IMR-90 (cell line): ENCODE results near the gene GFY.

ENCODE experiments used
- BHLHE40 ChIP-seq: fragments of 150-350 bp; IDR thresholded peaks from 2 replicates; pipeline ENCODE4 v1.6.1; 2016; ENCODE audit warnings: mild to moderate bottlenecking, low read depth, low read length
- CEBPB ChIP-seq: IDR thresholded peaks from 2 replicates; pipeline ENCODE4 v1.6.1; 2012; ENCODE audit warnings: low read depth, low read length, improper control_type of control experiment
- MAFK ChIP-seq: IDR thresholded peaks from 2 replicates; pipeline ENCODE4 v1.6.1; 2012; ENCODE audit warnings: low read depth, low read length, improper control_type of control experiment
- MXI1 ChIP-seq: IDR thresholded peaks from 2 replicates; pipeline ENCODE4 v1.6.1; 2012; ENCODE audit warnings: low read depth, mild to moderate bottlenecking, low read length, moderate library complexity, borderline replicate concordance
- POLR2A ChIP-seq: IDR thresholded peaks from 2 replicates; pipeline ENCODE4 v1.6.1; 2012; ENCODE audit warnings: mild to moderate bottlenecking, low read depth, low read length
- RAD21 ChIP-seq: IDR thresholded peaks from 2 replicates; pipeline ENCODE4 v1.6.1; 2012; ENCODE audit warnings: low read length, improper control_type of control experiment
- RCOR1 ChIP-seq: IDR thresholded peaks from 2 replicates; pipeline ENCODE4 v1.6.1; 2012; ENCODE audit warnings: mild to moderate bottlenecking, low read length, improper control_type of control experiment; ENCODE audit not compliant: insufficient replicate concordance
- SMC3 ChIP-seq: fragments of 150-350 bp; IDR thresholded peaks from 2 replicates; pipeline ENCODE4 v1.6.1; 2016; ENCODE audit warnings: low read depth, mild to moderate bottlenecking, antibody characterized with exemption, low read length, moderate library complexity
- TF ChIP-seq, protein P1 (sequence below): conservative IDR thresholded peaks from 2 replicates; pipeline ENCODE4 v1.5.1; 2012; ENCODE audit warnings: mild to moderate bottlenecking, low read depth, low read length, improper control_type of control experiment
- TF ChIP-seq, protein P2 (sequence below): fragments of 150-350 bp; IDR thresholded peaks from 2 replicates; pipeline ENCODE4 v1.6.1; 2017; ENCODE audit warnings: mild to moderate bottlenecking, antibody characterized with exemption, low read length, low read depth

DNA sequence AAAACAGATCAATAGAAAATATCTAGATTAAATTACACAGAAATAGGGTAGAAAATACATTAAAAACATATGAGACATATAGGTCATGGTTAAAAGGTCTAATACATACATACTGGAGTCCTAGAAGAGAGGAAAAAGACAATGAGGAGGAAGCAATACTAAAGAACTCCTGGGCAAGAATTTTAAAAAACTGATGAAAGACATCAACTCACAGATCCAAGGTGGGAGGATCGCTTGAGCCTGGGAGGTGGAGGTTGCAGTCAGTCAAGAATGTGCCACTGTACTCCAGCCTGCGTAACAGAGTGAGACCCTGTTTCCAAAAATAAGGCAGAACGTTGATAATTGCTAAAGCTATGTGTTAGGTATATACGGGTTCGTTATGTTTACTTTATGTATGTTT is 42.5 kb upstream of the GFY start:
- TF ChIP-seq, protein P1, sequence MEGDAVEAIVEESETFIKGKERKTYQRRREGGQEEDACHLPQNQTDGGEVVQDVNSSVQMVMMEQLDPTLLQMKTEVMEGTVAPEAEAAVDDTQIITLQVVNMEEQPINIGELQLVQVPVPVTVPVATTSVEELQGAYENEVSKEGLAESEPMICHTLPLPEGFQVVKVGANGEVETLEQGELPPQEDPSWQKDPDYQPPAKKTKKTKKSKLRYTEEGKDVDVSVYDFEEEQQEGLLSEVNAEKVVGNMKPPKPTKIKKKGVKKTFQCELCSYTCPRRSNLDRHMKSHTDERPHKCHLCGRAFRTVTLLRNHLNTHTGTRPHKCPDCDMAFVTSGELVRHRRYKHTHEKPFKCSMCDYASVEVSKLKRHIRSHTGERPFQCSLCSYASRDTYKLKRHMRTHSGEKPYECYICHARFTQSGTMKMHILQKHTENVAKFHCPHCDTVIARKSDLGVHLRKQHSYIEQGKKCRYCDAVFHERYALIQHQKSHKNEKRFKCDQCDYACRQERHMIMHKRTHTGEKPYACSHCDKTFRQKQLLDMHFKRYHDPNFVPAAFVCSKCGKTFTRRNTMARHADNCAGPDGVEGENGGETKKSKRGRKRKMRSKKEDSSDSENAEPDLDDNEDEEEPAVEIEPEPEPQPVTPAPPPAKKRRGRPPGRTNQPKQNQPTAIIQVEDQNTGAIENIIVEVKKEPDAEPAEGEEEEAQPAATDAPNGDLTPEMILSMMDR = no peak
- TF ChIP-seq RAD21 = no peak
- TF ChIP-seq POLR2A = no peak
- no peak for TF ChIP-seq CEBPB
- TF ChIP-seq BHLHE40 = no peak
- no peak for TF ChIP-seq SMC3
- TF ChIP-seq MAFK = no peak
- TF ChIP-seq, protein P2, sequence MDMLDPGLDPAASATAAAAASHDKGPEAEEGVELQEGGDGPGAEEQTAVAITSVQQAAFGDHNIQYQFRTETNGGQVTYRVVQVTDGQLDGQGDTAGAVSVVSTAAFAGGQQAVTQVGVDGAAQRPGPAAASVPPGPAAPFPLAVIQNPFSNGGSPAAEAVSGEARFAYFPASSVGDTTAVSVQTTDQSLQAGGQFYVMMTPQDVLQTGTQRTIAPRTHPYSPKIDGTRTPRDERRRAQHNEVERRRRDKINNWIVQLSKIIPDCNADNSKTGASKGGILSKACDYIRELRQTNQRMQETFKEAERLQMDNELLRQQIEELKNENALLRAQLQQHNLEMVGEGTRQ = no peak
- TF ChIP-seq MXI1 = no peak
- TF ChIP-seq RCOR1 = no peak
